NCI-H345 treated with DMSO at 0.1 percent for 48 hours (cell line): ENCODE data around the gene TLCD1.

Experiments used
- DNase-seq: peaks from one replicate; lab custom pipeline; 2025; ENCODE audit not compliant: unreplicated experiment; lab: John Stamatoyannopoulos, UW

Gene TLCD1, protein sequence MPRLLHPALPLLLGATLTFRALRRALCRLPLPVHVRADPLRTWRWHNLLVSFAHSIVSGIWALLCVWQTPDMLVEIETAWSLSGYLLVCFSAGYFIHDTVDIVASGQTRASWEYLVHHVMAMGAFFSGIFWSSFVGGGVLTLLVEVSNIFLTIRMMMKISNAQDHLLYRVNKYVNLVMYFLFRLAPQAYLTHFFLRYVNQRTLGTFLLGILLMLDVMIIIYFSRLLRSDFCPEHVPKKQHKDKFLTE

DNA sequence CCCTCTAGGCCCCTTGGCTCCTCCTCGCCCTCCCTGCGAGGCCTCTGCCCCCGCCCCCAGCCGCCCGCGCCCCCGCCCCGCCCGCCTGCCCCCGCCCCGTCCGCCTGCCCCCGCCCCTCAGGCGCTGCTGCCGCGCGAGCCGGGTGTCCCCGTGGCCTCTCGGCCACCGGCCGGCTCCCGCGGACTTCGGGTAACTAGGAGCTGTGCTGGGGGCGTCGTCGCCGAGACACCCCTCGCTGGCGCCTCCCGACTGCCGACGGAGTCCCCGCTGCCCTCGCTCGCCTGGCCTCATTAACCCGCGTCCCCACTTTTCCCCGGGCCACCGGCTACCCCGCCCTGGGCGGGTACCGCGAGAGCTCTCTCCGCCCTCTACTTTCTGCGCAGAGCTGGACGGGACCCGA, at the start of gene TLCD1:
Gene TLCD1, minus strand, starts transcription at position 8 of the 401 bp plus-strand sequence. CDS start 136 bp downstream, outside the sequence.
- DNase-seq: peak; percentile 57

DNA sequence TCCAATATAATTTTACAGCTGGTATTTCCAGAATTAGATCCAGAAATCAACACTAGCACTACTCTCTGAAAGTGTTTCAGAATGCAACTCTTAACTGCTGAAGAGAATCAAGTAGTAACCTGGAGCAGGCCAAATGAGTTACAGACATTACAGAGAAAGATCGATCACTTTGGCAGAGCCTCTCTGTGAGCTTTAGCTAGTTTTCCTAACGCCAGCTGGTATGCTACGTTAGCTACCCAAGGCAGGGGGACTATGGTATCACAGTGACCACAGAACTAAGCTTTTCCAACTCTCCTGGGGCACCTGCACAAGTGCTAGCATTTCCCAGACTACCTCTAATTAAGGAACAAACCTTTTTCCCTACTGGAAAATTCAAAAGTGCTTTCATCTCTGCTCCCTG, 48.2 kb upstream of the TLCD1 start:
- DNase-seq: no peak

DNA sequence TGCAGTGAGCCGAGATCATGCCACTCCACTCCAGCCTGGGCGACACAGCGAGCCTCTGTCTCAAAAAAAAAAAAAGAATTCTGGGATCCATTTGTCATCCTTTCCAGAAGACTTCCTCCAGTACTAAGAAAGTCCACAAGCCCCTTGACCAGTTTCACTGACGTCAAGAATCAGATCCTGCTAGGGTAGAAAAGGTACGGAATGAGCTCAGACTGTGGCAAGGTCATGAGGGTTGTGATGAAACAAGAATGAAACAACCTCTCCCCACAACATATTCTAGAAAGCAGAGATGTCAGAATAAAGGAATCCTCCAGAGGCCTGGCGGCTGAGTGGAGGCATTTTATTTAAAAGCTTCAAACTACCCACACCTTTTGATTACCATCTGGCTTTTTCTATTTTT, 47.7 kb upstream of the TLCD1 start:
- DNase-seq: no peak

DNA sequence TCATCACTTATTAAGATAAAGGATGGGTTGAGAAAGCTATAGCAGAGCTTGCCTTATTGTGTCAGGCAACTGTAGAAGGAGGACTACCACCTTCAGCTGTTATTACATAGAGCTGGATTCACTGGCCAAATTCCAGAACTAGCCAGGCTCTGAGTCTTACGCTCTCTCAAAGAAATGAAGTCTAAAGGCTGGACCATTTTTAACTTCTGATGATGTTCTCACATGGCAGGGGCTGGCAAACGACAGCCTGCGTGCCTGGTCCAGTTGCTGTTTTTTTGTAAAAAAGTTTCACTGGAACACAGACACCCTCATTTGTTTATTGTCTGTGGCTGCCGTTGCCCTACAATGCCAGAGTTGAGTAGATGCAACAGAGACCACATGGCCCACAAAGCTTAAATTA, 39.0 kb upstream of the TLCD1 start:
- DNase-seq: no peak

DNA sequence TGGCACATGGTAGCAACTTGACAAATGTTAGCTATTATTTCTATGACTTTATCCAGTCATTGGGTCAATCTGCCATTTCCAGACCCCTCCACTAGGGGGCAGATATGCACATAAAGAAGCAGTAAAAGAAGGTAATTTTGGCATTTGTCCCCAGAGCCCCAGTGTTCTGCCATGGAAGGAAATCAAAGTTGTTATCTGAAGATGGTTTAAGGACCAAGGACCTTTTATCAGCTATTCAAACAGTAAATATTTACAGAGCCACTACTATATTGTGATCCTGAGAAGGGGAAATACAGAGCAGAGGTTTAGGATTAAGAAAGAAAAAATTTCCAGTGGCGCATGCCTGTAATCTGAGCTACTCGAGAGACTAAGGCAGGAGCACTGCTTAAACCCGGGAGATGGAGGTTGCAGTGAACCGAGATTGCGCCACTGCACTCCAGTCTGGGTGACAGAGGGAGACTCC, 37.8 kb upstream of the TLCD1 start:
- peak; percentile 30 for DNase-seq

DNA sequence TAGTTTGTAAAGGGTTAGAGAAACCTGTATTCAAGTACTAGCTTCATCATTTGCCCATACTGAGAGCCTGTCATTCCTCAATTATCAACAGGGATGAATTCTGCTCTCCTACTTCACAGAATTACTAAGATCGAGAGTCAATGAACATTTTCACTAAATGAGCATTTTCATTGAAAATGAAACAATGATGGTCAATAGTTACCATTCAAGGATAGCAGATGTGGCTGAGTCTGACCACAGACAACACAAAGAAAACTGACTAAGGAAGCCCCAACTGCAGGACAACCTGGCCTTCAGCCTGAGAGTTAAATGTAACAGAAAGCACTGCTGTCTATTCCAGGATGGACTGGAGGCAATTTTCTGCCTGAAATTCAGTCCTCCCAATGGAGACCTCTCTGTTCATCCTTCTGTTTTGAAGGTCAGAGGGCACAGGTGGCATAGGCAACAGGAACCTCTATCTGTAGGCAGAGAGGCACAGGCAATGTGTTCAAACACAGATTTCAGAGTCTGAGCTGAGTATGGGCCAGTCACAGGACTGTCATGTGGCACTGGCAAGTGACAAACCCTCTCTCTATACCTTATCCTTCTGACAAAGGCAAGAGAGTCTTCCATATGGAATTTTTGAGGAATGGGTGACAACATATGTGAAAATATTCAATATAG, 37.2 kb upstream of the TLCD1 start:
- no peak for DNase-seq

DNA sequence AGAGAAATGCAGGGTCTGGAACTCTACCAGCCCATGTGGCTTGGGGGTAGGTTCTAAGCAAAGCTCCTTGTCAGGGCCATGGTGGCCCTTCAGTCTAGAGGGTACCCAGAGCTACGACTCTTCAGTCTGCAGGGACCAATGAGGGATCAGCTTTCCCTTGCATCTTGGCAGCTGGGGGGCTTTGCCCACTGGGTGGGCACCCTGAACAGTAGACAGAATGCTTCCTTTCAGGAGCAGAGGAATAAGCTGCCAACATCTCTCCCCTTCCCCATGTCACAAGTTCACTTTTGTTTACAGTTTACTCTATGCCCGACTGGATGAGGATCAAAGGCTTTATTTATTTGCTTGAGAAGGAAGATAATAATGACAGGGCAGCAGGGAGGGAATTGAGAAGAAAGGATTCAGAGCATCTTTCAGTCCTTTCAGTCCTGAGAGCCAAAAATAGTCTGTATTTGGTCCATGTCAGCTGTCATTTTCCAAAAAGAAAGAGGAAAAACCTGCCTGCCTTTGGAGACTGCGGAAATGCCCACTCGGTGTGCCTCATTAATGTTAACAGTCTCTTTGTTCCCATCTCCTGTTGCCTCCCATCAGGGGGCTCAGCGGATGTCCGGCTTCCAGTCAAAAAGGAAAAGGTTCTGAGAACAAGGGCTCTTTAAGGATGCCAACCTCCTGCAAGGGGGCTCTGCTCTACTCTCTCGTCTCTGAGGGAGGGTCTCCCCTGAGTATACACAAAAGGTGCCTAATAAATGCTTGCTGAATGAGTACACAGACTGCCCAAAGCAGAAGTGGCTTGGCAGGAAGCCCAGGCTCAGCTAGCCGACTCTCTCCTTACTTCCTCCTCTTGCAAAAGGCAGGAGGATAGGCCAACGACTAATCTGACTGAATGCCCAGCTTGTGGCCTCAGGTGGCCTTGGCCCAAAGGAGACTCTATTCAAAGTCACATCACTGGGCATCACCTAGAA, 34.8 kb upstream of the TLCD1 start:
- peak; percentile 58 for DNase-seq

DNA sequence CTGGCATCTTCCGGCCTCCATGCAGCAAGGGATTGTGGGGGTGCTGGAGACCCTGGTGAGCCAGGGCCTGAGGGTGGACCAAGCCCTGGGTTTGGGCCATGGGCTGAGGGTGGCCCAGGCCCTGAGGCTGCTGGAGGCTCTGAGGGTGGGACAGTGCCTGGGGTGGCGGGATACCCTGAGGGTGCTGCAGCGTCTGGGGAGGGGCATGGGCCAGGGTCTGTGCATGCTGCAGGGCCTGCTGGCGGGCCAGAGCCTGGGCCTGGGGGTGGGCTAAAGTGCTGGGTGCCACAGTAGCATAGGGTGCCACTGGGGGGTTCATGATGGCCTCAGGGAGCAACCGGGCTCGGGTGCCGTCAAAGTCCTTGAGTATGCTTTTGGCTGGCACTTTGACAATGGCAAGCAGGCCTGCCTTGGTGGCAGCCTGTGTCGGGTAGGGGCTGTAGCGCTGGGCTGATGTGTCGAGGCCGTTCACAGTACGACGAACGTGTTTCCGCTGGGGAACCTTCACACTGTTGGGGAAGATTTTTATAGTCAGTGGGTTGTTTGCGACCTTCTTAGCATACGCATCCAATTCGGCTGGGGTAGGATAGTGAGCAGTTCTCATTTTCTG, 33.3 kb upstream of the TLCD1 start:
- DNase-seq: no peak

DNA sequence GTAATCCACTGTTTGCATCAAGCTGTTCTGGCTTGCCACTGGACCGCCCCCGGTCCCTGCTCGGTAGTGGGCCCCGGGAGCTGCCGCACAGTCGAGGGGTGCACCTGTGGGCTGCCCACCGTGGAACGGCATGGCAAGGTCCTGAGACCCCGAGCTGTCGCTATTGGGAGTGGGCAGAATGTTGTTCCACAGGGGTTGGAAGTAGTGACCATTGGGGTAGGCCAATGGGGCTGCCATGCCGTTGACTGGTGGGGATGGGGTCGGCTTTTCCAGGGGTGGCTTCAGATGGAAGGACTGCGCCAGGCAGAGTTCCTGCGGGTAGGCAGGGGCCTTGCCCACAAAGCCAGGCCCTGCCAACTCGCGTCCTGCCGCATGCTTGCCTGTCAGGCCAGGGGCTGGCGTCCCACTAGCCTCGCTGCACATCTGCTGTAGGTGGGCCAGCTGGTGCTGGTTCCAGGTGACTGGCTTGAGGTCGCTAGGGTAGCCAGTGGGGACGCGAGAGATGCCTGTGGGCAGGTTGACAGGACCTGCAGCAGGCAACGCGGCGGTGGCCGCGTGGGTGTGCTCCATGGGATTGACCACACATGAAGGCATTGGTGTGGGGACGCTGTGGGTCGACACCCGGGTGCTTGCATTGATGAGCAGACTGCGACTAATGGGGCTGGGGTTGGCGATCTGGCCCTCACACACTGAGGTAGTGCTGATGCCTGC, 32.5 kb upstream of the TLCD1 start:
- no peak for DNase-seq

DNA sequence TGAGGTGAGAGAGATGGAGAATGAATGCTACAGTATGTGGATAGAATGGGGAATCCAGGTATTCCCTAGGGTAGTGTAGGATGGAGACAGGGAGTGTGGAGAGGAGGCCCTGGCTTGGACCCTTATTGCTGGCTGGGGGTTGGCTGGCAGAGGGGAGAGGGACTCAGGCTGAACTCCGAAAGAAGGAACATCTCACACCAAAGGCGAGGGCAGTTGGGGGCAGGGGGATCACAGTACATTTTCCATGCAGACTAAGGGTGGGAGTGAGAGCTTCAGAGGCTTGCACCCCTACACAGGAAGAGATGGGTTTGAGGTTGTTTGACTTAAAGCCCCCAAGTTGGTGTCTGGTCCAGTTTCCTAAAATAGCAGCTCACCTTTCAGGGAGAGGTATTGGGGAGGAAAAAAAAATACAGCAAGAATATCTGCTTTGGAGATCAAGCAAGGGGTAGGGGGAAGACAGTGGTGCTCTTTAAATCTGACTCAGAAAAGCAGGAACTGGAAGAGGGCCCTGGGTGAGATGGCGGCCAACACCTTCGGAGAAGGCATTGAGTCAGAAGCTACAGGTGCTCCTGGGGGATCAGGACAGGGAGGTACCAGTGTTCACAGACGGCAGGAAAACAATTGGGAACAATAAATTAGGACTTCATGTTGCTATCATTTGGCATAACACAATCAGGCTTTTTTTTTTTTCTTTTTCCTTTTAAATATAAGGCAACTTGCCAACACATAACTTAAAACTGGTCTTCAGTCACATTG, 30.2 kb upstream of the TLCD1 start:
- no peak for DNase-seq

DNA sequence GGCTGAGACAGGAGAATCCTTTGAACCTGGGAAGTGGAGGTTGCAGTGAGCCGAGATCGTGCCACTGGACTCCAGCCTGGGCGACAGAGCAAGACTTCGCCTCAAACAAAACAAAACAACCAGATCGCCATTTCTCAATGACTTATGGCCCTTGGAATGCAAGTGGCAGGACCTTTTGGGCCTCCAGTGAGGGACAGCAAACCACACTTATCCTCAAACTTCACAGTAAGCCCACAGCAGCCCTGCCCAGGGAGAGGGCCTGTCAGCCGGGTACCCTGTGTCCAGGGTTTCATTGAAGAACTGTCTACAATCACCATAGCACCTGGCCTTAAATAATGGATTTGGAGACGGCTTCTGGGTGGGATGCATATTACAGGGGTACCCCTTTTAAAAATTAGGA, 29.5 kb upstream of the TLCD1 start:
- no peak for DNase-seq

DNA sequence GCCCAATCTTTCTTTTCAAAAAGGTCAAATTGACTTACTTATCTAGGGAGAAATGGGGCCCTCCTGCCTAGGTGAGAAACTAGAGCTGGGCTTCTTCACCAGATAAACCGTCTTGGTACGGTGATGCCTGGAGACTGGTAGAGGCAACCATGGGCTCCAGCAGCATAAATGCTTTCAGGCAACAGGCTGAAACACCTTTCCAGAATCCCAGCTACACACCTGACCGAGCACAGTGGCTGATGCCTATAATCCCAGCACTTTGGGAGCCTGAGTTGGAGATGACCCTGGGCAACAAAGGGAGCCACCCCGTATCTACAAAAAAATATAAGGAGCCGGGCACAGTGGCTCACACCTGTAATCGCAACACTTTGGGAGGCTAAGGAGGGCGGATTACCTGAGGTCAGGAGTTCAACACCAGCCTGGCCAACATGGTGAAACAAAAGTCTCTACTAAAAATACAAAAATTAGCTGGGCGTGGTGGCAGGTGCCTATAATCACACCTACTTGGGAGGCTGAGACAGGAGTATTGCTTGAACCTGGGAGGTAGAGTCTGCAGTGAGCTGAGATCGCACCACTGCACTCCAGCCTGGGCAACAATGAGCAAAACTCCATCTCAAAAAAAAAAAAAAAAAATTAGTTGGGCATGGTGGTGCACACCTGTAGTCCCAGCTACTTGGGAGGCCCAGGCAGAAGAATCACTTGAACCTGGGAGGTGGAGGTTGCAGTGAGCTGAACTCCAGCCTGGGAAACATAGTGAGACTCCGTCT, 25.8 kb upstream of the TLCD1 start:
- DNase-seq: no peak

DNA sequence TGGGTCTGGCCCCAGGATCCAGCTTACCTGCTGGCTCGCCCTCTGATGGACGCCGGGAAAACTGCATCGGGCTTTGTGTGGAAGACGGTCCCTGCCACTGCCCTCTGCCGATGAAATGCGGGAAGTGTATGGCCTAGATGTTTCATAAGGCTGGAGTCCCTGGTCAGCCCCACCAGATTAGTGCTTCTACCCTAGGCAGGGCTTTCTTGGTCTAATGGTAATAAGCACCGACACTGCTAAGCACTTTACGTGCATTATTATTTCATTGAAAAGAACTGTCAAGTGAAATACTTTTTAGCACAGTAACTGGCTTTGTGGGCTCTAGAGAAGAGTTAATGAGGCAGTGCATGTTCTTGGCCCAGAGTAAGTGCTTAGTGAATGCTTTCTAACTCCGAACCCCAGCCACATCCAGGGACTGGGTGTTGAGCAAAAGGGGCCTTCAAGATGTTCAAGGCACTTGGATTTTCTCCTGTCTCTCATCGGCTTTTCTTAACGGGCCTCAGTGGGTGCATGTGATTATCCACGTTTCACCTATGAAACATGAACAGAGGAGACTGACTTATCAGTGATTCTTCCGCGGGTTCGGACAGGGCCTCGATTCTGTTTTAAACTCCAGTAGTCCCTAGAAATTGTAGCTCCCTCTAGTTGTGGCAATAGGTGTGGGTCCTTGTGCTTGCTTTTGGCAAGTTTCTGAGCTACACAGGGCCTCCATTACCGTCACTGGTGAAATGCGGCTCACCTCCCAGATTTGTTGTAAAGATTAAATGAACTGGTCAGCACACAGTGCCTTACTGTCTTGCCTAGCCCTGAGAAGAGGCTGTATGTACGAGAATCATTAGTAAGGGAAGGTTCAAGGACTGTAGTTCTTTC, 24.4 kb upstream of the TLCD1 start:
- DNase-seq: peak; percentile 78

DNA sequence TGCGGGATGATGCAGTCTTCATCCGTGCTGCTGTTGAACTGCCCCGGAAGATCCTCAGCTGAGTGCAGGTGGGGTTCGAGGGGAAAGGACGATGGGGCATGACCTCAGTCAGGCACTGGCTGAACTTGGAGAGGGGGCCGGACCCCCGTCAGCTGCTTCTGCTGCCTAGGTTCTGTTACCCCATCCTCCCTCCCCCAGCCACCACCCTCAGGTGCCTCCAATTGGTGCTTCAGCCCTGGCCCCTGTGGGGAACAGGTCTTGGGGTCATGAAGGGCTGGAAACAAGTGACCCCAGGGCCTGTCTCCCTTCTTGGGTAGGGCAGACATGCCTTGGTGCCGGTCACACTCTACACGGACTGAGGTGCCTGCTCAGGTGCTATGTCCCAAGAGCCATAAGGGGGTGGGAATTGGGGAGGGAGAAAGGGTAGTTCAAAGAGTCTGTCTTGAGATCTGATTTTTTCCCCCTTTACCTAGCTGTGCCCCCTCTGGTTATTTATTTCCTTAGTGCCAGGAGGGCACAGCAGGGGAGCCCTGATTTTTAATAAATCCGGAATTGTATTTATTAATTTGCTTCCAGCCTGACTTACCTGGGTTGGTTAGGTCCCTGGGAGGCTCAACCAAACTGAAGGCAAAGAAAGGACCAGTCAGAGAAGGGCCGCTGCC, 23.6 kb upstream of the TLCD1 start:
- DNase-seq: no peak

DNA sequence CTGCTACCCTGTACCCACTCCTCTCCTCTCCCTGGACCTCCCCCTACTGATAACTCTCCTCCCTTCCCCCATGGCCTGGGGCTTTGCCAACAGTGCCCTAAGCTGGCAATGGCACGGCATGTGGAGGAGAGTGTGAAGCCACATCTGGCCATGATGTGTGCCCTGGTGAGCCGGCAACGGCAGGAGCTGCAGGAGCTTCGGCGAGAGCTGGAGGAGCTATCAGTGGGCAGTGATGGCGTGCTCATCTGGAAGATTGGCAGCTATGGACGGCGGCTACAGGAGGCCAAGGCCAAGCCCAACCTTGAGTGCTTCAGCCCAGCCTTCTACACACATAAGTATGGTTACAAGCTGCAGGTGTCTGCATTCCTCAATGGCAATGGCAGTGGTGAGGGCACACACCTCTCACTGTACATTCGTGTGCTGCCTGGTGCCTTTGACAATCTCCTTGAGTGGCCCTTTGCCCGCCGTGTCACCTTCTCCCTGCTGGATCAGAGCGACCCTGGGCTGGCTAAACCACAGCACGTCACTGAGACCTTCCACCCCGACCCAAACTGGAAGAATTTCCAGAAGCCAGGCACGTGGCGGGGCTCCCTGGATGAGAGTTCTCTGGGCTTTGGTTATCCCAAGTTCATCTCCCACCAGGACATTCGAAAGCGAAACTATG, 23.0 kb upstream of the TLCD1 start:
- DNase-seq: no peak

DNA sequence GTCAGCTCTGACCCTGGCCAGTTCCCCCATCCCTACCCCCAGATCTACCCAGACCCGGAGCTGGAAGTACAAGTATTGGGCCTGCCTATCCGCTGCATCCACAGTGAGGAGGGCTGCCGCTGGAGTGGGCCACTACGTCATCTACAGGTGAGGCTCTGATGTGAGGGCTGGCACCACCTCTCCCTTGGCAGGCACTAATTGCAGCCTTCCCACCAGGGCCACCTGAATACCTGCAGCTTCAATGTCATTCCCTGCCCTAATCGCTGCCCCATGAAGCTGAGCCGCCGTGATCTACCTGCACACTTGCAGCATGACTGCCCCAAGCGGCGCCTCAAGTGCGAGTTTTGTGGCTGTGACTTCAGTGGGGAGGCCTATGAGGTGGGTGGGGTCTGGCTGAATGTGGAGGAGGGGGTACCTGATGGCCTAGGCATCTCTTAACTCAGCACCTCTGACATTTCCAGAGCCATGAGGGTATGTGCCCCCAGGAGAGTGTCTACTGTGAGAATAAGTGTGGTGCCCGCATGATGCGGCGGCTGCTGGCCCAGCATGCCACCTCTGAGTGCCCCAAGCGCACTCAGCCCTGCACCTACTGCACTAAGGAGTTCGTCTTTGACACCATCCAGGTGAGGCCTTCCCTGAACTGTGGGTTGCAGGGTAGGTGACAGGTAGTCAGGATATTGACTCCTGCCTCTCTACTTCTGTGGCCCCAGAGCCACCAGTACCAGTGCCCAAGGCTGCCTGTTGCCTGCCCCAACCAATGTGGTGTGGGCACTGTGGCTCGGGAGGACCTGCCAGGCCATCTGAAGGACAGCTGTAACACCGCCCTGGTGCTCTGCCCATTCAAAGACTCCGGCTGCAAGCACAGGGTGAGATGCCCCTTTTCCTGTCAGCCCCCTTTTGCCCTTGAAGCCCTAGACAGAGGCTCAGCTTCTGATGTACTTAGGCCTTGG, 22.0 kb upstream of the TLCD1 start:
- no peak for DNase-seq
